ENCODE results near the gene BORCS6.

The BORCS6 gene

GRCh38 chr17:8141741-8142140 lies 48.2 kb downstream of the BORCS6 start:
- no peak for DNase-seq

- DNase-seq, result no peak
Measured at GRCh38 chr17:8141045-8141444, 48.9 kb downstream of the BORCS6 start.

- DNase-seq, result no peak
Measured at GRCh38 chr17:8140065-8141029, 49.6 kb downstream of the BORCS6 start.

GRCh38 chr17:8138672-8139371 lies 51.2 kb downstream of the BORCS6 start:
- DNase-seq, result peak; percentile 99

- no peak for DNase-seq
Measured at GRCh38 chr17:8138374-8138671, 51.7 kb downstream of the BORCS6 start.

Data from activated T-cell treated with anti-CD3 and anti-CD28 coated beads, Interleukin-2, amount 50 U/mL, for 48 hours (primary cell).